8988T (cell line): ENCODE results near the gene CD109.
"Not testable (repeated sequence)": the region's sequence is repeated elsewhere in the genome, so short reads cannot be mapped to it uniquely, and the experiment has no call there.

Experiments
- DNase-seq: peaks from one replicate; pipeline ENCODE4 v3.0.0; 2011

Gene CD109

GRCh38 chr6:73690056-73690455 lies 5.9 kb upstream of the CD109 start:
- DNase-seq = no peak

- DNase-seq = no peak
Observed at GRCh38 chr6:73691512-73691911, 4.5 kb upstream of the CD109 start.

GRCh38 chr6:73694711-73695411 lies 1.1 kb upstream of the CD109 start:
- no peak for DNase-seq

GRCh38 chr6:73696966-73697655 lies 1.1 kb downstream of the CD109 start:
- no peak for DNase-seq

- DNase-seq = no peak
Observed at GRCh38 chr6:73699676-73700459, 3.9 kb downstream of the CD109 start.

GRCh38 chr6:73702444-73702843 lies 6.4 kb downstream of the CD109 start:
- DNase-seq = no peak

GRCh38 chr6:73703466-73703865 lies 7.5 kb downstream of the CD109 start:
- DNase-seq = no peak

GRCh38 chr6:73704260-73704659 lies 8.3 kb downstream of the CD109 start:
- DNase-seq = no peak

- no peak for DNase-seq
Observed at GRCh38 chr6:73704798-73705197, 8.8 kb downstream of the CD109 start.

- no peak for DNase-seq
Observed at GRCh38 chr6:73706971-73707370, 11.0 kb downstream of the CD109 start.

GRCh38 chr6:73710470-73710869 lies 14.5 kb downstream of the CD109 start:
- no peak for DNase-seq

GRCh38 chr6:73710948-73711347 lies 14.9 kb downstream of the CD109 start:
- DNase-seq = no peak

GRCh38 chr6:73712535-73713173 lies 16.7 kb downstream of the CD109 start:
- no peak for DNase-seq

GRCh38 chr6:73713426-73714147 lies 17.6 kb downstream of the CD109 start:
- DNase-seq = no peak

GRCh38 chr6:73715111-73715508 lies 19.1 kb downstream of the CD109 start:
- DNase-seq = not testable (repeated sequence)

- DNase-seq = no peak
Observed at GRCh38 chr6:73719046-73719445, 23.0 kb downstream of the CD109 start.

GRCh38 chr6:73722318-73723060 lies 26.5 kb downstream of the CD109 start:
- DNase-seq = no peak

- DNase-seq = not testable (repeated sequence)
Observed at GRCh38 chr6:73723480-73723879, 27.5 kb downstream of the CD109 start.

- DNase-seq = no peak
Observed at GRCh38 chr6:73724389-73724788, 28.4 kb downstream of the CD109 start.

GRCh38 chr6:73725192-73725591 lies 29.2 kb downstream of the CD109 start:
- DNase-seq = not testable (repeated sequence)

GRCh38 chr6:73727114-73727513 lies 31.1 kb downstream of the CD109 start:
- no peak for DNase-seq
